Tongue (tissue), 2 donors: Measurements from ENCODE around the gene CPA5. TPM values are rescaled to one million over a fixed set of nuclear protein-coding genes. Genes with fewer than 3 reads are reported as not detected.

Experiments used
- DNase-seq: peaks from one replicate; pipeline ENCODE4 v3.0.0-alpha.2; 2015
- total RNA-seq: library from RNA; depleted of rRNA; stranded (reverse); fragments of >200 nt; gene quantifications from one replicate; pipeline ENCODE4 v1.2.3, GENCODE V29; 2014

The CPA5 gene
- total RNA-seq, 1 donor from 2014 or later: 0.31 TPM

GRCh38 chr7:130333832-130334231 is 10.8 kb upstream of the CPA5 start:
- DNase-seq: no peak

GRCh38 chr7:130334274-130334673 is 10.3 kb upstream of the CPA5 start:
- DNase-seq: peak; percentile 69

- DNase-seq: no peak
Observed at GRCh38 chr7:130337410-130337971, 7.1 kb upstream of the CPA5 start.

GRCh38 chr7:130338233-130338632 is 6.4 kb upstream of the CPA5 start:
- no peak for DNase-seq

GRCh38 chr7:130341882-130342281 is 2.7 kb upstream of the CPA5 start:
- DNase-seq: no peak

- DNase-seq: no peak
Observed at GRCh38 chr7:130342701-130343380, 1.8 kb upstream of the CPA5 start.

- peak; percentile 91 for DNase-seq
Observed at GRCh38 chr7:130345136-130345535, 520 bp downstream of the CPA5 start.

GRCh38 chr7:130345725-130346124 is 1.1 kb downstream of the CPA5 start:
- no peak for DNase-seq

- DNase-seq: no peak
Observed at GRCh38 chr7:130346177-130346905, 1.7 kb downstream of the CPA5 start.

- no peak for DNase-seq
Observed at GRCh38 chr7:130346941-130347340, 2.3 kb downstream of the CPA5 start.

GRCh38 chr7:130349911-130350782 is 5.5 kb downstream of the CPA5 start:
- no peak for DNase-seq

GRCh38 chr7:130350945-130351790 is 6.6 kb downstream of the CPA5 start:
- DNase-seq: peak; percentile 90

GRCh38 chr7:130351791-130352090 is 7.1 kb downstream of the CPA5 start:
- no peak for DNase-seq

- DNase-seq: peak; percentile 46
Observed at GRCh38 chr7:130352194-130353074, 7.8 kb downstream of the CPA5 start.

- no peak for DNase-seq
Observed at GRCh38 chr7:130353196-130353595, 8.6 kb downstream of the CPA5 start.

GRCh38 chr7:130356121-130356875 is 11.7 kb downstream of the CPA5 start:
- DNase-seq: peak; percentile 96

- peak; percentile 96 for DNase-seq
Observed at GRCh38 chr7:130356876-130357611, 12.4 kb downstream of the CPA5 start.

- no peak for DNase-seq
Observed at GRCh38 chr7:130358471-130358870, 13.9 kb downstream of the CPA5 start.

GRCh38 chr7:130359276-130359857 is 14.8 kb downstream of the CPA5 start:
- DNase-seq: no peak
